Fibroblast of skin of left biceps (primary cell): Measurements from ENCODE around the gene TMEM132C.

Experiments used
- DNase-seq, 2 experiments: peaks; one replicate each; pipeline ENCODE4 v3.0.0-alpha.2; 2013; ENCODE audit warnings: low read depth in 2 of 2

TMEM132C gene

DNA sequence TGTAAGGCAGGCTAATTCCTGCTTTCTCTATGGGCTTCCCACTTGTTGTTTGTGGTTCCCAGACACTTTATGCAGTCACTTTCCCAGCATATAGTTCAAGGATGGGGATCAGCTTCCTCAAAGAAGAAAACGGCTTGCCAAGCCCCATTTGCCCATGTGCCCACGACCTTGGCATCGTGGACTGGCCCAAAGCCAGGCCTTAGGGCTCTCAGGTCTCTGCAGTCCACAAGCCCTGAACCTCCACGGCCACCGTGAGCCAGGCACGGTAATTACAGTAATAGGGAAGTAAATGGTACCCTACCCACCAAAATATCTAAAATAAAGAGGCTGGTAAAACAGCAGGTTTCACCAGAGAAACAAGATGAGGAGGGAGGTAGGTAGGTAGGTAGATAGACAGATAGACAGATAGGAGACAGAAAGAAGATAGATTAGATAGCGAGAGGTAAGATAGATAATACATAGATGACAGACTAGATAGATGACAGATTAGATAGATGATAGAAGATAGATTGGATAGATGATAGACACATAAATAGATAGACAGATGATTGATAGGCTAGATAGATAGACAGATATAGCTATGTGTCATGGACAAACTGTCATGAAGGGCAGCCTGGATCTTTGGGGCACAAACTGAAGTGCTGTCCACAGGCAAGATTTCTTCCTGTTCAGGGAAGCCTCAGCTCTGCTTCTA, 393.7 kb downstream of the TMEM132C start:
- no peak for DNase-seq

DNA sequence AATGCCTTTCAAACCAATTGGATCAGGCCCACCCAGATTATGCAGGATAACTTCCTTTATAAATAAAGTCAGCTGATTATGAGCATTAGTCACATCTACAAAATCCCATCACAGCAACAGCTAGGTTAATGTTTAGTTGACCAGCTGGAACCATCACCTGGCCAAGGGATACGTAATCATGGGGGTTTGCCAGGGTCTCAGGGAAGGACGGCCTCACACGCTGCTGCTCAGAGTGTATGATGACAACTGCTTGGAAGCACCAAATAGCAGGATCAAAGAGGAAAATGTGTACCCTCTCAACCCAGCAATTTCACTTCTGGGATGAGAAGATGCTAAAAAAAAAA, 394.2 kb downstream of the TMEM132C start:
- DNase-seq: no peak

DNA sequence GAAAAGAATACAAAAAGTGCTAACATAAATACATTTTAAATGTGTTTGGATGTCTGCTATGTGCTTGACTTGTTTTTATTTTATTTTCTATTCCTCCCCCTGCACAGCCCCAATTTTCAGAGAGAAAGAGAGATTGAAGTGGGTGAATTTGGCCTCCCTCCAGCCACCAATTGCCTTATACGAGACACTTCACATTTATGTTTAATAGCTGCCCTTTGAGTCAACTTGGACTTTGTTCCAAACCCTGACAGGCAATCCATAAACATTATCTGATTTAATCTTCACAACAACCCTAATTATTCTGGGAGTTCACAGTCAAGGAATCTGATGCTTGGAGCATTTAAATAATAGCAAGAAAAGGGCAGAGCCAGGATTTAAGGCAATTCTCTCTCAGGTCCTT, 395.1 kb downstream of the TMEM132C start:
- no peak for DNase-seq

DNA sequence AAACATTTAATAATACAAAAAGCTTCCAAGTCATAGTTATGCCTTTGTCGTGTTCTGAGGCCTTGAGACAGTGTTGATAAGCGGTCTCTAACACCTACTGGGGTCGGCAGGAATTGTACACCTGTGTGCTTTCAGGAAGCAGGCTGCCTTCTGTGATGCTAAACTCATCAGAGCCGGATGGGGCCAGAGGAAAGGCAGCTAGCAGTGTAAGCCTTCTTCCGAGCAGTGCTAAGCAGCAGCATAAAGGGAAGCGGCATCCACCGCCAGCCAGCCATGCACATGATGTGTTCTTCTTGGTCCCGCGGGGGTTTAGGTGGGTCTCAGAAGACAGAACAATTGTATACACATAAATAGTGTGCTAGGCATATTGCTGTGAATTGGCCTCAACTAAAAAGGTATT, 397.5 kb downstream of the TMEM132C start:
- DNase-seq: no peak

DNA sequence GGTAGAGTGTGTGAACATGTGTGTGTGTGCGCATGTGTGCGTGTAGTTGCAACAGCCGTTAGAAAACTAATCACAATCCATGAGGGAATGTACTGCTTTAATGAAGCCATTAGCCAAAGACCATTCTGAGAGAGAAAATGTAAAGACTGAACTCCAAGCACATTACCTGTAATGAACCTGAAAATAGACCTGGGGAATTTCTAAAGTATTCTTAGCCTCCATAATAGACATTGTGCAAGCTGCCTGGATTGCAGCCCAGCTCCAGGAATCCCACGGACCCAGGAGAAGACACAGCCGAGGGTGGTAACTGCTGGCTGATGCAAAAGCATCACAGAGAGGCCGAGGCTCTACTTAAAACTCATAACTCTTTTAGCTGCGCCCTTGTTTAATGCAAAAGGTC, 400.2 kb downstream of the TMEM132C start:
- DNase-seq: no peak

DNA sequence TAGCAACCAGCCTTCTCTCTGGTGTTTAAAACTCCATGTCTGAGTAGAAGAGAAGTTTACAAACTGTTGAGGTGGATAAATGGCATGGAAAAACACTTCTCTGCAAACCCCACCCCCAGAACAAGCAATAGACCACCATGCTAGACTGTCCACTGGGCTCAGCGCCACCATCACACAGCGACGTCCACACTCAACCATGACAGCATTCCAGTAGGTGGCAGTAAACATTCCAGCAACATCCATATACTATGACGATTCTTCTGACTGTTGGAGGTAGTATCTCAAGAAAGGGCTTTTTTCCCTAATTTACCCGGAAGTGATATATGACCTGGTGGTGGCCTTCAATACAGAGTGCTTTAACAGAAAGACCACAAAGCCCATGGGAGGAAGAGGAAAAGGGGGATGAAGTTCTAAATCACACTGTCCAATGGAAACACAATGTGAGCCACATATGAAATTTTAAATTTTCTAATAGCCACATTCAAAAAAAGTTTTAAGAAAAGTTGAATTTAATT, 404.6 kb downstream of the TMEM132C start:
- no peak for DNase-seq

DNA sequence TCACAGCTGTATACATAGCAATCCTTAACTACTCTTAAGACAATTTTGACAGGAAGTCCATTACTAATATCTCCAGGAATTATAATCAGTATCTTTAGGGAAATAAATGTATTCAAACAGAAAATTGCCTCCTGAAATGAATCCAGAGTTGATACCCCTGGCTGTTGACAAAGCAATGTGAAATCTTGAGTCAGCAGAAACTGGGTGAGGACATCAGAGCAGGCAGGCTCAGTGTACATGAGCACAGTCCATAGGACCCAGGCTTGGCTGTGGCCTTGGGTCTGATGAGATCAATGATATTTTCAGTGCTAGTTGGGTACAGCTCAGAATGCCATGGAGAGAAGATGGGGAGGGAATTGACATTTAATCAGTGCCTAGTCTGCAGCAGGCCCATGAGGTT, 405.5 kb downstream of the TMEM132C start:
- DNase-seq: no peak

DNA sequence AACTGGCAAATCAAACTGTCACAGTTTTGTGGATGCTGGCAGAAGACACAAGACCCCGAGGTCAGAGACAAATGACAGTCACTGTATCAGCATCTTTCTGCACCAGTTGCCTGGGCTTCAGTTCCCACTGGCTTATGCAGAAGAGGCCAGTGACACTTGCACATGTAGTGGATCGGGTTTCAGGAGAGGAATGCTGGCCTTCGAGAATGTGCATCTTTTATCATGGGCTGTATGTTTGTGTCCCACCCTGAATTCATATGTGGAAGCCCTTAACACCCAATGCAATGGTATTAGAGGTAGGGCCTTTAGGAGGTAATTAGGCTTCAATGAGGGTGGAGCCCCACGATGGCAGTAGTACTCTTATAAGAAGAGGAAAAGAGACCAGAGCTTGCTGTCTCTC, 405.9 kb downstream of the TMEM132C start:
- DNase-seq: no peak

DNA sequence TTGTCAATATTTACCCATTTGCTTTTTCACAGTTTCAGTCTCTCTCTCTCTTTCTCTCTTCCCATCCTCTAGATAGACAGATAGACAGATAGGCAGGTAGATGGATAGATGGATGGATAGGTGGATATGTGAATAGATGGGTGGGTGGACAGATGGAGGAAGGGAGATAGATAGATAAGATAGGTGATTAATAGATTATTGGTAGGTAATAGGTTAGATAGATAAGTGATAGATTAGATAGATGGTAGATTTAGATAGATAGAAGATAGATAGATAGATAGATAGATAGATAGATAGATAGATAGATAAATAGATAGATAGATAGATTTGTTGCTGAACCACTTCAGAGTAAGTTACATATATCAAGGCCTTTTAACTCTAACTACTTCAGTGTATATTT, 408.6 kb downstream of the TMEM132C start:
- DNase-seq: no peak

DNA sequence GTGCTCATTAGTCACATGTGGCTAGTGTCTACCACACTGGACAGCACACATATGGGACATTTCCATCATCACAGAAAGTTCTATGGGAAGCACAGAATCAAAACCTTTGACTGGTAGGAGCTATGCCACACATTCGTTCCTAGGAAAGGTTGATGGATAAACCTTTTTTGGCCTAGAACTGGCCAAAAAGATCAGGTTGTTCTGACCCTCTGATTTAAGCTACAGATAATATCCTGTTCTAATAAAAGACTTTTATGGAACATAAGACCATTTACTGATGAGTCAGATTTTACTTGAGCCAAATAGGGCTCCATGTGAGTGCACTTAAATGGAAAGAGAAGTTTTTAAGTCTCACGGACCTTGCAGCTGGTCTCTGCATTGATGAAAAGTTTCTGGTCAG, 413.6 kb downstream of the TMEM132C start:
- DNase-seq: no peak

DNA sequence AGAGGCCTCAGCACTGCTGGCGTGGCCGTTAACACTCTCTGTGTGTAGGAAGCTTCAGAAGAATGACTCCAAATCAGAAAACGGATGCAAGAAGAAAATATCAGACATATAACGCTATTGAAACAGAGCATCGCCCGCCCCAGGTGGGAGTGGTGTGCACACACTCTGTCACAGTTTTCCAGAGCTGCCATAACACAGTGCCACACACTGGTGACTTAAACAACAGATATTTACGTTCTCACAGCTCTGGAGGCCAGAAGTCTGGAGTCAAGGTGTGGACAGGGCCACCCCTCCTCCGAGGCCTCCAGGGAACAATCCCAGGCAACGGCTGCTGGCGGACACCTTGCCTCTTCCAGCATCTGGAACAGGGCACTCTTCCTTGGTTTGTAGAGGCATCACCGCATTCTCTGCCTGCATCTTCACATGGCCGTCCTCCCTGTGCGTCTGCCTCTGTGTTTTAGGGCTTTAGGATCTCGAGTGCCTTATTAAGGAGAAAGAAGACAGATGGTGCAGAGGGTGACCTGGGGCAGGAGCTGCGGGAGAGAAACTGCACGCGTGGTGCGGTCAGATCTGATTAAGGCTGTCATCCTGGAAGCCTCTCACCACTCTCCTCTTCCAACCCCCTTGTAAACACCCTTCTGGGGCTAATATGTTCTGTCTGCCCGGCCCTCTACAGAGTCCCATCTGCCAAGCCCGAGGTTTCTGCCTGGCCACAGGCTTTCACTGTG, 415.7 kb downstream of the TMEM132C start:
- DNase-seq: no peak

DNA sequence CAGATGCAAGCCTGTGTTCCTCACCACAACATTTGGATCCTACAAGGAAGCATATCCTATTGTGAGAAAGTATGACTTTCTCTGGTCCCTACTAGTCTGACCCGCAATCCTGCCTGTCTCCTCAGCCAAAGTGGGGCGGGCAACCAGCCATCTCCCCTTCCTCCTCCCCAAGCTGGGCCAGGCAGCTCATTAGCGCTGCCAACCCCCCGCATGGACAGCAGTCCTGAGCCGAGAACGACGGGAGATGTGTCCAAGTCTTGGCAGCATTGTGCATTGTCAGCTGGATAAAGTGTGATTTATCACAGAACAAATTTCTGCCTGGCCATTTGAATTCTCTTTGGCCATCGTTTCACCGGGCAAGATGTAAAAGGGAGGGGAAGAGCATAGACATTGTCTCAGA, 417.4 kb downstream of the TMEM132C start:
- DNase-seq: no peak

DNA sequence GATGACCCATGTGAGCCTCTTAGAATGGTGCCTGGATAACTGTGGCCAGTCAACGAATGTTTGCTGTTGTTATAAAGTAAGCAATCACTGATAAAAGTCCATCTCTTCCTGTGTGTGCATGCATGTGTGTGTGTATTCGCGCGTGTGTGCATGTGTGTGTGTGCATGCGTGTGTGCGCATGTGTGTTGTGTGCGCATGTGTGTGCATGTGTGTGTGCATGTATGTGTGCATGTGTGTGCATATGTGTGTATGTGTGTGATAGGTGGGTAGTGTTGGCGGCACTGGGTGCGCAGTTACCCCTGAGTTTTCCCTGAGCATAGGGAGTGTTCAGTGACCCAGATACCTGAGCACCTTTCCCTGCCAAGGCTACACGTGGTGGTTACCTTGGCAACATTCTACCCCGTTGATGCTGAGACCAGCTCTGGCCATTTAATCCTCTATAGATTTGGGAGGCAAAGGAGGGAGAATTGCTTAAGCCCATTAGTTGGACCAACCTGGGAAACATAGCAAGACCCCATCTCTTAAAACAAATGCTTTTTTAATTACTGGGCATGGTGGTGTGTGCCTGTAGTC, 419.0 kb downstream of the TMEM132C start:
- DNase-seq: no peak

DNA sequence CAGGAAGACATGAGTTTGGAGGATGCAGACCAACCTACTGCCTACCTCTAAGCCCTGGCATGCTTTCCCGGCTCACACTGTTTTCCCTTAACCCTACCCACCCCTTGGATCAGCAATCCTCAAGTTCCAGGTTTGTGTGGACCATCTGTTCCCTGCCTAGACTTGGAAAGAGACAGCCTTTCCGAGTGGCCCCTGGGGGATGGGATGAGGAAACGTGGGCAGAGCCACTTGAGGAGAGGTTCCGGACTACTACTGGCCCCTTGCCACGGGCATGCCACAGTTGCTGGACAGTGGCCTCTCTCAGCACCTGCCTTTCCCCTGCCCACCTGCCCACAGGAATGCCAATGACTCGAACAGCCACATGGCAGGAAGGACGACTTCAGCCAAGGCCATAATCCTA, 420.9 kb downstream of the TMEM132C start:
- DNase-seq: no peak

DNA sequence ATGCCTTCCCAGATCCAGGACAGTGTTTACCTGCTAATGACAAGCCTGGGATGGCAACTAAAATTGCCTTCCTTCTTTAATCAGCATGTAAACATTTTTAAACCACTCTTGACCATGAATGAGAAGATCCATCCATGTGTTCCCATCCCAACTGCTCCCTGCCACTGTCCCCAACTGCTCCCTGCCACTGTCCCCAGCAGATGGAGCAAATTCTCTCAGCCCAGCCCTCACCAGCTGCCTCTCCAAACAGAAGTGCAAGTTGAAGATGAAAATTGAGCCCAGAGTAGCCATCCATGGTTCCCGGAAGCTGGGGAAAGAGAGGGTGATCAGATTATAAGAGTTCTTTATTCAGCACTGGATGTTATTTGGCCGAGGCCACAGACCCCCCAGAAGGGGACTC, 423.7 kb downstream of the TMEM132C start:
- no peak for DNase-seq

DNA sequence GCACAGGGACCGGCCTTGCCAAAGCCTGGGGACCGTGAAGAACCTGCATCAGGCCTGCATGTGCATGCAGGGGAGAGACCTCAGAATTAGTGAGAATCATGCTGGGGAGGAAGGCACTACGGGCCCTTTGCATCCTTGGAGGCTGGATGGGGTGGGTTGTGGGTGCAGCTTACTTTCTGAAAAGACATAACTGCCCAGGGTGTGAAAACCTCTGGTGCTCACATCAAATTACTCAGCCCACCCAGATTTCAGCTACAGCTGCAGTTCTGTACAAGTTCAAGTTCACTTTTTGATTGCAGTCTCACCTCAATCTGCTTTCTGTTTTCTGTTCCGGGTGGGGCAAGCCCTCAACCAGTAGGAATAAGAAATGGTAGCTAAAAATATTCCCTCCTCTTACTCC, 426.1 kb downstream of the TMEM132C start:
- DNase-seq: no peak

DNA sequence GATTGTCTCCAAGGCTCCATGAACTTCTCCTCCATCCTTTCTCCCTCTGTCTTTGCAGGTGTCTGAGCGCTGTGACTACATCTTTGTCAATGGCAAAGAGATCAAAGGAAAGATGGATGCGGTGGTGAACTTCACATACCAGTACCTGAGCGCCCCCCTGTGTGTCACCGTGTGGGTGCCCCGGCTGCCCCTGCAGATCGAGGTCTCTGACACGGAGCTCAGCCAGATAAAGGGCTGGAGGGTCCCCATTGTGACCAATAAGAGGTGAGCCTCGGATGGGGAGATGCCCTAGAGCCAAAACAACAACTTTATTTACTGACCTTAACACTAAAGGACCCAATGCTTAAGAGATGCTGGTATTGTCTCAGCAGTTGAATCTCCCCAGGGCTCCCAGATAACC, 426.8 kb downstream of the TMEM132C start:
- no peak for DNase-seq

DNA sequence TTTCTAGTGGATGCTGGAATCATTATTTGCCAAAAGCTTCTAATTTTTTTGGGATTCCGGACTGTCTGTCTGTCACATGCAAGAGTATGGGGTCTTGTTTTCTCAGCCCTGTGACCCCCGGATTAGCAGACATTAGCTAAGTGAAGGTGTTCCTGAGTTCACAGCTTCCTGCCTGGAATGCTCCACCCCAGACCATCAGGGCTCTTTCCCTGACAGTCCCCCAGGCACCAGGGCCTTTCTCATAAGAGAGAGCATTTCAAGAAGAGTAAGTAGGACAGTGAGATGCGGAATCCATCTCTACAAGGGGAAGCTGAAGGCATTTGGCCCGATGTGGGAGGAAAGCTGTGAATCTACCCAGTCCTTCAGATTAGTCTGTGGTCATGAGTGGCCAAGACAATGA, 427.5 kb downstream of the TMEM132C start:
- no peak for DNase-seq

DNA sequence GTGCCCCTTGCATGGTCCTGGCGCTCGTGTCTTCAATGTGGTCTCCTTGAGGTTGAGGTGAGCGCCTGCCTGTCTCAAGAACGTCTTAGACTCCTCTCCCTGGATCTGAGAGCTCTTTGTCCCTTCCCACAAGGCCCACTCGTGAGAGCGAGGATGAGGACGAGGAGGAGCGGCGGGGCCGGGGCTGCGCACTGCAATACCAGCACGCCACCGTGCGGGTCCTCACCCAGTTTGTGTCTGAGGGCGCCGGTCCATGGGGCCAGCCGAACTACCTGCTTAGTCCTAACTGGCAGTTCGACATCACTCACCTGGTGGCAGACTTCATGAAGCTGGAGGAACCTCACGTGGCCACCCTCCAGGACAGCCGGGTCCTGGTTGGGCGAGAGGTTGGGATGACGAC, 428.7 kb downstream of the TMEM132C start:
- DNase-seq: no peak

DNA sequence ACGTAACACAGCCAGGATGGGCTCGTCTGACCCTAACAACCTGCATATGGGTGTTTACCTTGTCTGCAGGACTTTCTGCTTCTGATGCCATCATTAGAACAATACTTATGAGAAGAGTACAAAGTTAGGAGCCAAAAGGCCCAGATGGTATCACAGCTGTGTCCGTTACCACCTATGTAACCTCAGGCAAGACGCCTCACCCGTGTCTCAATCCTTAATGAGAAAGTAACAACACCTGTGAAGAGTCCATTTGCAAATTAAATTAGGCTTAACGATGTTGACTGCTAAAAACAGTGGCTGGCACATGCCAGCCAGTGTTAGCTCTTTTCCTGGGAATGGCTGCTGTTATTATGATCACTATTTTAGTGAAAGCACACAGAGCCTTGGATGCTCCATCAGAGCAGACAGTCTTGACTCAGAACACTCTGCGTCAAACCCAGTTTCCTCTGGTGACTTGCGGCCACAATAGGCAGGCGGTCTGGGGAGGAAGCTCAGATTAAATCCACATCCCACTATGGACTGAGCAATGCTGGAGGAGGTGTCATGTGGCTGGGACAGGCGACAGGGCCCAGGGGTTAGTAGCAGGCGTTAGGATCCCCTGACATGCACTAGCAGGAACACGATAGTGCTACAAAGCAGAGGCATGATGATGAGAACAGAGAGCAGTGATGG, 431.5 kb downstream of the TMEM132C start:
- DNase-seq: no peak

DNA sequence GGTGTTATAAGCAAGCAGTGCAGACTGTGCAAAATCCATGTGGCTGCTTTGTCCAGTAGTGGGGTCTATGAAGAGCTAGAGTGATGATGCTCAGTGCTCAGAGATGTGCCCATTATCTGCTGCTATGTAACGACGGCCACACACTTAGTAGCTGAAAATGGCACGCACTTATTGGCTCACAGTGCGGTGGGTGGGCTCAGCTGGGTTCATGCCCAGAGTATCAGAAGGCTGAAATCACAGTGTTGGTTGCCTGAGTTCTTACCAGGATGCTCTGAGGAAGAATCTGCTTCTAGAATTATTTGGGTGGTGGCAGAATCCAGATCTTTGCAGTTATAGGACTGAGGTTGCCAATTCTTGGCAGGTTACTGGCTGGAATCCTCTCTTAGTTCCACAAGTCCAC, 432.1 kb downstream of the TMEM132C start:
- DNase-seq: no peak

DNA sequence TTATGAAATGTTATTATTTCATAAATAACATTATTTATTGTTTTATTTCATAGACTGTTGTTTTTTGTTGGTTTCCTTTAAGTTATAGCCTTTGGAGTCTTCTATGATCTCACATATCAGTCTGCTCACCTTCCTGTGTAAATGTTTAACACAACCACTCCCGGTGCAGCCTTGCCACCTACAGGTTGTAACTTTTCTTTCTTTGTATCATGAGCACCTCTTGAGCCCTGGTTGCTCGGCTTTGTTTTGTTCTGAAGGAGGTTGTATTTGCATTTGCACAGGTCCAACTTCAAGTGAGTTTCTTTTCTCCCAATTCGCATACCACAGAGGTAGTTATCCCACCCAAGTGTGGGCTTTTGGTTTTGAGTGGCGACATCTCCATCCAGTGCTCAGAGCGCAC, 435.4 kb downstream of the TMEM132C start:
- no peak for DNase-seq

DNA sequence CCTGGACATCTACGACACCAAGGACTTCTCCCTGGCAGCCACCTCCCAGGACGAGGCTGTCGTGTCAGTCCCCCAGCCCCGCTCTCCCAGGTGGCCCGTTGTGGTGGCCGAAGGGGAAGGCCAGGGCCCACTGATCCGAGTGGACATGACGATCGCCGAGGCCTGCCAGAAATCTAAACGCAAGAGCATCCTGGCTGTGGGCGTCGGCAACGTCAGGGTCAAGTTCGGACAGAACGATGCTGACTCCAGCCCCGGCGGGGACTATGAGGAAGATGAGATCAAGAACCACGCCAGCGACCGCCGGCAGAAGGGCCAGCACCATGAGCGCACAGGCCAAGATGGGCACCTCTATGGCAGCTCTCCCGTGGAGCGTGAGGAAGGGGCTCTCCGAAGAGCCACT, 438.2 kb downstream of the TMEM132C start:
- DNase-seq: no peak
